NCI-H187 treated with DMSO at 0.1 percent for 48 hours (cell line): ENCODE results near the gene ANKRD63.

Source experiments
- DNase-seq: peaks from one replicate; lab custom pipeline; 2025; lab: John Stamatoyannopoulos, UW

The ANKRD63 gene

DNA sequence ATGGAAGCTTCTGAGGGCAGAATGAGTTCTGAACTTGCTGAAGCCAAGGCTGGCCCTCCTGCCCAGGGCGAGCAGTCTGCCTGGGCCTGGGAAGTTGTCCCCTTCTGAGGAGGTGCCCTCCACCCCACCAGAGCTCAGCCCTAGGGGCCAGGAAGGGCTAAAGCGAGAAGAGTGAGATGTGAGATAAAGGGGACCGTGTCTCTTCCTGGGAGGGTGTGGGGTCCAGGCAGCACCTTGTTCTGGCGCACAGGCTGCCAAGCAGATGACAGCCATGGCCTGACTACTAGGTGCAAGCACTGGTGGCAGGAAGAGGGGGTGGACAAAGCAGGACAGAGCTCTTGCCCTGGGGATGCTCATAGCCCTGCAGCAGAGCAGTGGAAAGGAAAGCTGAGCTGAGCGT is 40.3 kb downstream of the ANKRD63 start:
- DNase-seq: no peak

DNA sequence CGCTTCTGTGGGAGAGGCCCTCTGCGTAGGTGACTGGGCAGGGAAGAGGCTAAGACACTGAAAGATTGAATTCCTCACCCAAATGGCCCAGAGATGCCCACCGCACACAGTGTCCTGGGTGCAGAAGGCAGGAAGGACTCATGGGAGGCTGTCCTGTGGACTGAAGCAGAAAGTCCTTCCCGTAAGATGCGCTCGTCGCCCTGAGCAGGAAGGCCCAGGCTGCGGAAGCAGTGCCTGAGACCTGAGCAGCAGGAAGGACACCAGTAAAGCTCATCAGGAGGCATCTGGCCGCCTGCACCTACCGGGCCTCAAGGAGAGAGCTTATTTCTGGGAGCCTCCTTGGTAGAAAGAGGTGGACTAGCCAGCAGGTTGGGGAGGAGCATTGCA is 40.7 kb downstream of the ANKRD63 start:
- no peak for DNase-seq

DNA sequence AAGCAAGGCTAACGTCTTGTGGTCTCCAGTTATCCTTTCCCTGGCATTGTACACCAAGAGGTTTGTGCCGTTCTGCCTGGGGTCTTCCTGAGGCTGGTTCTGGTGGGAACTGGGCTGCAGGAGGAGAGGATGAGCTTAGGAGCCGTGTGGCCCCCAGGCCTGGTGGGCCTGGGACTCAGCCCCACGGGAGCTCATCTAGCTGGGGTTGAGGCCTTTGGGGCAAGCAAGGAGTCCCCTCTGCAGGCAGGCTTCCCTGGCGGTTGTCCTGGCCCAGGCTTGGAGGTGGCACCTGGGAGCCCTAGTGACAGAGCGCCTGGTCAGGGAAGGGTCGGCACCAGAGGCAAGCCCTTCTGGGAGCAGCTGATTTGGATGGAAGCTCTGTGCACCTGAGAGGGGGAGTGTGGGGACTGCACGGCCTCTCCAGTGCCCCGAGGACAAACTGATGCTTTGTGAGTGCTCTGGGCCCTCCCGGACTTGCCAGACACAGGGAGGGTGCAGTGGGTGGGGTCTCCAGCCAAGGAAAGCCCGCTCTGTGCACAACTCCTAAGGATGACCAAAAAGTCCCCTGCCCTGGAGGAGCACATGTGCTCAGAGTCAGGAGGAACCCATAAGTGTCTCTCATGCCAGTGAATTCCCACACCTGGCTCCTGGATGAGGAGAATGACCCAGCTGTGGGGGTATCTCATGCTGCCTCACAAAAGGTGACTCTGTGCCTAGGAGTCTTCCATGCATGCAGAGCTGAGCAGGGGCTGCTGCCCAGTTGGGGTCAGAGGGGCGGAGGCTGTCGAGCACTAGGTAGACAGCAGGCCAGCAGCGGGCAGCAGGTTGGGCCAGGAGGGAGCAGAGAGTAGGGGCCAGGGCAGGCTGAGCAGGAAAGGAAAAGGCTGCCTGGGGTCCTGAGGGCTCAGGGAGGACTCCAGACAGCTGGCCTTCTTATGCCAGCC is 41.3 kb downstream of the ANKRD63 start:
- no peak for DNase-seq

DNA sequence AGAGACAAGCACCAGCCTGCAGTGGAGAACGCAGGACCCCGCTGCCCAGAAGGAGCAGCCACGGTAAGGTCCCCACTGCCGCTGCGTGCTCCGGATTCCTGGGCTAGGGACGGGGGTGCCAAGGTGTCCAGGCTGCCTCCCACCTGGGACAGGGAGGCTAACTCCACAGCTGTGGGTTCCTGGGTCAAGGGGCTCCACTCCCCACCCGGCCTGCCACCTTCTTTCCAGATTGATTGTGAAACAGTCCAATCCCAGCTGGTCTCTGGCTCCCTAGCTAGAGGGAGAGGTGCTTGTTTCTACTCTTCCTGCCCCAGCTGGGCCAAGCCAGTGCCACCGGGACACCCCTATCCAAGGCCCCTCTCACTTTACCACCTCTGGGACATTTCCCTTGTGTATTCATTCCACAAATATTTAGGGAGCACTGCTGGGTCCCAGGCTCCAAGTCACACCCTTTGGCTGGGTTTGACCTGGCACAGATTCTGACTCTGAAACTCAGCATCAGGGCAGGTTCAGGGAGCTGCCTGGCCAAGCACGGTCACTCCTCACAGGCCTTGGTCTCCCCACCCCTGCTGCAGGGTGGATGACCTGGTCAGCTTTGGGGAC is 42.1 kb downstream of the ANKRD63 start:
- no peak for DNase-seq

DNA sequence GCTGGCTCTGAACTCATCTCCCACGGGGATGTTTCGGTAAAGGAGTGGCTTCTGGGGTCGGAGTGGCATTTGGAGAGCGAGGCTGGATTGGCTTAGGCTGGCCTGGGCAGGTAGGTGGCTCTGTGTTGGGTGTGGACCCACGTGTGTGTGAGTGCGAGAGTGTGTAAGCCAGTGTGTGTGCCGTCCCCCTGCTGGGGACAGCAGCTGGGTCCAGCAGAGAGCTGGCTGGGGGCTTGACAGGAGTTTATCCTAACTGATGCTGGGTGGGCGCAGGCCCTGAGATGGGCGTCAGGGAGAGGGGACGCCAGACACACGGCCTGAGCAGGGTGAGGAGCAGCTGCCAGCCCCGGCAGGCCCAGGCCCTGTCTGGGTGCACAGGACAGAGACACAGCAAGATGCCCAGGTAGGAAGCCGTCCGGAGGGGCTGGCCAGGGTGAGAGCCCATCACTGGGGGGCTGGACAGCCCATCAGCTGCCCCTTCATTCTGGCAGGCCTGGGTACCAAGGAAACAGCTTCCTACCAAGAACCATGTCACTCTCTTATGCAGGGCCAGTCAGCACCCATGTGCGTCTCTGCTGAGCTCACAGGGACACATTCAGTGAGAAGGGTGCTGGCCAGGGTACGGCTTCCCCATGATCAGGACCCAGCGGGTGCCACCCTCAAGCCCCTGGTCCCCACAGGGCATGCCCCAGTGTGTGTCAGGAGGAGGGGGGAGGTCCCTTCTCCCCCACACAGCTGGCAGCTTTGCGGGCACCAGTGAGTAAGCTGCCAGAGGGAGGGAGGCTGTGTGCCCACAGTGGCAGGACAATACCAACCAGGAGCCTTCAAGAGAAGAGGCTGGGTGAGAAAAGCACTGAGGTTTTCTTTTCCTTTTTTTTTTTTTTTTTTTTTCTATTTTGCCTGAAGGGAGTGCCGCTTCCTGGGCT is 42.9 kb downstream of the ANKRD63 start:
- no peak for DNase-seq

DNA sequence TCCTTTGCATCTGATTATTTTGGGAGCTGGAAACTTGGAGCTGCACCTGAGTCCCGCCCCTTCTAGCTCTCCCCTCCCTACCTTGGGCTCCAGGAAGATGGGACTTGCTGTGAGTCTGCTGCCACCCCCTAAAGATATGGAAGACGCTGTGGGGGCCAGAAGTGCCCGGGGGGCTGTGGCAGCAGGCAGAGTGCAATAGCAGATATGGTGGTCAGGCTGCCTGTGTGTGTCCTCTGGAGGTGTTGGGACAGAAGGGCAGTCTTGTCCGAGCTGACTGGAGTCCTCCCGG is 43.5 kb downstream of the ANKRD63 start:
- no peak for DNase-seq

DNA sequence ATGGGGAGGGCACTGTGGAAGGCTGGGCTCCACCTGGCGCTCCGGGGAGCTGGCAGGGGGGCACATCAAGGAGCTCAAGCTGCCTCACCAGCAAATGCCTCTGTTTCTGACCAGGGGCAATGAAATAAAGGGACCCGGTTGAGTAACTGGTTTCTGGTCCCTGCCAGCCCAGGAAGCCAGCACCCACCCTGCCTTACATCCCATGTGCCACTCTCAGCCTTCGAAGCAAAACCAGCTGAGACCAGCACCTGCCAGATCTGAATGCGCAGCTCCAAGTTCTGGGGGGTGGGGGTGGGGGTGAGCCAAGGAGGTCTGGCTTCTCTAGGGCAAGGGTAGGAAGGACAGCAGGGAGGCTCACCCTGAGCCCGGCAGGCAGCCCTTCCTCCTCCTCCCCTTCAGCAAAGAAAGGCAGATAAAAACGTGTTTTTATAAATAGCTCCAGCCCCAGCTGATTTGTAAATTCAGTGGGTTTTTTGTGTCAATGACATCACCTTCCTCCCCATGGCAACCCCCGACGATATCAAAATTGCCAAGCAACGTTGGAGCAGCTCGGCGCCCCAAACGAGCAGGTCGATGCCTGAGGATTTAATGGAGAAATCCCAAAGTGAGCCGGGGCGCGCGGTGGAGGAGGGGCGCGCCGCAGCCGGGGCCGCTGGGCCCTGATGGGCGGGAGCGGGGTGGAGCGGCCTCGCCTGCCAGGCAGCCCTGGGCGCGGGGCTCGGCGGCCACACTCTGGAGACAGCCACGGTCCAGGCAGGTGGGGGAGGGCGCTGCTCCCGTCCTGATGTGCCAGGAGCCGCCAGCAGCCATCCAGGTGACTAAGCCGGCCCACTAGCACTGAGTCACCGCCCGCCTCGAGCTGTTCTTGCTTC is 44.1 kb downstream of the ANKRD63 start, which contains the start of gene PAK6:
TSS of gene PAK6 (plus strand) at position 532 of the 872 bp plus-strand sequence. CDS start 25,723 bp downstream, outside the sequence.
- no peak for DNase-seq

DNA sequence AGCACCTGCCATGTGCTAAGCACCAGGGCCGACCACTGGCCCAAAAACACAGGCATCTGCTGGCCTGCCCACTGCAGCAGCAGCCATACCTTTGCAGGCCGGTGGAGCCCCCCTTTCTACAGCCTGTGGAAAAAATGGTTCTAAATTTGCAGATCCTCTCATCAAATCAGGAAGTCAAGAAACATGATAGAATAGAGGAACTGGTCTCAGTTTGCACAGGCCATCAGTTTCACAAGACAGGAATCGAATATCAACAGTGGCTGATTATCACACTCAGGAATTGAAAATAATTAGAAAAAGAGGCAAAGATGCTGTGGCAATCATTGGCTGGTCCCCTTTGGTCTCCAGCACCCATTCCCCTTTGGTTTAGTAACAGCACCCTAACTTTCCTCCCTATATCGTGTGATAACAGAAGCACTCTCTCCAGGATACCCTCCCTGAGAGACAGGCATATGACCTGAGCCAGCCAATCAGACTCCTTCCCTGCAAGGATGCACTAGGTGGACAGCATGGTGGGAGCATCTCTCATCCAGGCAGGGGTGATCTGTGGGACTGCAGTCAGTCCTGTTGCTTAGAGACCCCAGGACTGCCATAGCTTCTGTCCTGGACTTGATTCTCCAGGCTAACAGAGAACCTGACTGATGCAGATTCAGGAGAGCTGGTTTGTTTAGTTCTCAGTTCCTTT is 47.5 kb downstream of the ANKRD63 start:
- no peak for DNase-seq

DNA sequence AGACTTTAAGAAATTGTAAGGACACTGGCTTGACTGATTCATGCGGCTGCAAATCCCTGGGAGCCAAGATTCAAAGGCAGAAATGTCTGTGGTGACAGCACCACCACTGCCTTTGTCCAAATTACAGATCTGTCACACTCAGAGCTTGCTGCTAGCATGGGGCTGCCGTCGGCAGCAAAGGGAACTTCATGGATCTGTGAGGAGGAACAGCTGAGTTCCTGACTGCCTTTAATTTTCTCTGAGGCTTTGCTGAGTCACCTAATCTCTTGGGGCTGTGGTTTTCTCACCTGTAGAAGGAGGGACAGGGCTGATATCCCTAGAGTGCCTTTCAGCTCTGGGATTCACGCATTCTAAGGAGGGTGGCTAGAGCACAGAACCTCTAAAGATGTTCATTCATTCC is 48.1 kb downstream of the ANKRD63 start:
- DNase-seq: no peak

DNA sequence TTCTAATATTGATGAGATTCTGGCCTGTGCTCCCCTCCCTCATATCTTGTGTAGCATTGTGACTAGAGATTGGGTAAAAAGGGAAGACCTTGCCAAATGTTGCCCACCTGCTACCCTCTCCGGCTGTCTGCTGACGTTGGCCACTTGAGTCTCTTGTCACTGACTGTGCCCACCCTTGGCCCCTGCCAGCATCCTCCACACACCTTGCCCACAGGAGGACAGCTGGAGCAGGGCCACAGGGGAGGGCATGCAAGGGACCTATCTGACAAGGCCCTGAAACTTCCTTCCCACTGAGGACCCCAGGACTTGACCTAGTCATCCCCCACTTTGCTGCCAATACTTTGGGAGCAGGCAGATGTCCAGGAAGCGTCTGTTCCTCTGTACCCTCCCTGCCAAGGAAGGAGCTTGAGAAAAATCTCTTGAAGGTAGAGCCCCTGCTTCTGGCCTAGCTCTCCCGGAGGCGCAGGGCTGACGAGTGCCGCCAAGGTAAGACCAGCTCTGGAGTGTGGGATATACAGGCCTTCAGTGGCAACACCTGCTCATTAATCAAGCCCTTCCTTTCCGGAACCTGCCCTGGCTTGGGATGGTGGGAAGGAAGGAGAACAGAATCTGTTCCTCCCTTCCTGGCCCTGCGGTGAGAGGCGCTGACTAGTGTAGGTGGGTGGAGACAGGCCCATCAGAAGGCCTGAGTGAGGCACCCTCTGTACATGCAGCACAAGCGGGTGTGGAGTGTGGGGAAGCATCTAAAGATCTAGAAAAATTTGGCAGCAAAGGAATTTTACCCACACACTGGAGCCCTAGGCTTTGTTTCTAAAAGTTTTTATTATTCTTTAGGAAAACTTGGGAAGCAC is 48.9 kb downstream of the ANKRD63 start:
- DNase-seq: no peak

DNA sequence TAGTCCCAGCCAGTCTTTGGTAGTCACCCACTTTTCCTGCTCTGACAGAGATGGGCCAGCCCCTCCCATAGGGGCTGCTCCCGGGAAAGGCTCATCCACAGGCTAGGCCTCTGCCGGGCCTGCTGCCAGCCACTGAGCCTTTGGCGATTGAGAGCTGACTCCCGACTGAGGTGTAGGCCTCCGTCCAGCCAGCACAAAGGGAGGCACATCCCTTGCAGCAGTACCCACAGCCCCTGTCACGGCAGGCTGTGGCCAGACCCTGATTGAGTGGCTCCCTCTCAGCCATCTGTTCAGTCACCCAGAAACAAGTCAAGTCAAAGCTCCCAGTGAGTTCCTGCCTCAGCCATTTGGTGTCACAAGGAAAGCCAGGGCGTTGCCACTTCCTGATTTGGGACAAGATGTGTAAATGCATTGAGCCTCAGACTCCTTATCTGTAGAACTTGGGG is 50.2 kb downstream of the ANKRD63 start:
- no peak for DNase-seq
